ENCODE data around the gene PTPN5.

PTPN5 gene

GRCh38 chr11:18773104-18773503, 18.5 kb downstream of the PTPN5 start:
- DNase-seq (ENCODE audit: low read depth), result no peak

GRCh38 chr11:18772211-18772610, 19.4 kb downstream of the PTPN5 start:
- no peak for DNase-seq (ENCODE audit: low read depth)

- no peak for DNase-seq (ENCODE audit: low read depth)
Measured at GRCh38 chr11:18771266-18772035, 20.1 kb downstream of the PTPN5 start.

GRCh38 chr11:18770479-18771125, 21.0 kb downstream of the PTPN5 start:
- DNase-seq (ENCODE audit: low read depth), result no peak

GRCh38 chr11:18769802-18770456, 21.7 kb downstream of the PTPN5 start:
- no peak for DNase-seq (ENCODE audit: low read depth)

- DNase-seq (ENCODE audit: low read depth), result no peak
Measured at GRCh38 chr11:18768978-18769377, 22.6 kb downstream of the PTPN5 start.

GRCh38 chr11:18768472-18768901, 23.1 kb downstream of the PTPN5 start:
- no peak for DNase-seq (ENCODE audit: low read depth)

GRCh38 chr11:18766015-18766414, 25.6 kb downstream of the PTPN5 start:
- DNase-seq (ENCODE audit: low read depth), result no peak

GRCh38 chr11:18765554-18765953, 26.0 kb downstream of the PTPN5 start:
- DNase-seq (ENCODE audit: low read depth), result no peak

- no peak for DNase-seq (ENCODE audit: low read depth)
Measured at GRCh38 chr11:18761741-18762140, 29.9 kb downstream of the PTPN5 start.

- no peak for DNase-seq (ENCODE audit: low read depth)
Measured at GRCh38 chr11:18761144-18761543, 30.5 kb downstream of the PTPN5 start.

GRCh38 chr11:18757811-18758210, 33.8 kb downstream of the PTPN5 start:
- DNase-seq (ENCODE audit: low read depth), result no peak

GRCh38 chr11:18756889-18757288, 34.7 kb downstream of the PTPN5 start:
- no peak for DNase-seq (ENCODE audit: low read depth)

GRCh38 chr11:18754308-18754707, 37.3 kb downstream of the PTPN5 start:
- no peak for DNase-seq (ENCODE audit: low read depth)

GRCh38 chr11:18752502-18752901, 39.1 kb downstream of the PTPN5 start:
- no peak for DNase-seq (ENCODE audit: low read depth)

GRCh38 chr11:18750944-18751343, 40.7 kb downstream of the PTPN5 start:
- DNase-seq (ENCODE audit: low read depth), result no peak

- DNase-seq (ENCODE audit: low read depth), result peak; percentile 38
Measured at GRCh38 chr11:18749681-18750319, 41.8 kb downstream of the PTPN5 start.

- no peak for DNase-seq (ENCODE audit: low read depth)
Measured at GRCh38 chr11:18748766-18749365, 42.7 kb downstream of the PTPN5 start.

- DNase-seq (ENCODE audit: low read depth), result no peak
Measured at GRCh38 chr11:18745251-18745650, 46.3 kb downstream of the PTPN5 start.

GRCh38 chr11:18743900-18744514, 47.6 kb downstream of the PTPN5 start:
- DNase-seq (ENCODE audit: low read depth), result no peak

- DNase-seq (ENCODE audit: low read depth), result no peak
Measured at GRCh38 chr11:18743365-18743764, 48.2 kb downstream of the PTPN5 start.

- DNase-seq (ENCODE audit: low read depth), result no peak
Measured at GRCh38 chr11:18741783-18742182, 49.8 kb downstream of the PTPN5 start.

All from stromal cell of bone marrow (primary cell).